ENCODE data around the gene ALDOB.

The ALDOB gene

DNA sequence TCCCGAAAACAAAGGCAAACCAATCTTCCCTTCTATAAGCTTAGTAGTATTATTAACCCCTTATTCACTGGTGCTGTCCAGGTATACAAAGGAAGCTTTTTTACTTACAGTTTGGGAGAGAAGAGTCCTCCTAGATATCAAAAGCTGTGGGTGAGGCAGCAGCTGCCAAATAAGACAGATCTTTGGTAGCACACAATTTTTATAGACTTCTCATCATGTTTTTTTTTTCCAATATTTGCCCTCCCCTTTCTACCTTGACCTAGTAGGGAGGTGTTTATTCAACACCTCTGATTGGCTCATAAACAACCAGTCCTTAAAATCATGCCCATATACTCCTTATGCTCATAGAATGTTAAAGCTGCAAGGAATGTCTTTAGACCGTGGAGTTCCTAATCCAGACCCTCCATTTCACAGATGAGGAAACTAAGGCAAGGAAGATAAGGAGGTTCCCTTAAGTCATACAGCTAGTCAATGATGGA, at the start of gene ALDOB:
TSS of gene ALDOB (minus strand) at position 174 of the 479 bp plus-strand sequence. CDS start 4,887 bp downstream, outside the sequence.
- no peak for DNase-seq

GRCh38 chr9:101484046-101484445, 48.5 kb upstream of the ALDOB start:
- DNase-seq: no peak

DNA sequence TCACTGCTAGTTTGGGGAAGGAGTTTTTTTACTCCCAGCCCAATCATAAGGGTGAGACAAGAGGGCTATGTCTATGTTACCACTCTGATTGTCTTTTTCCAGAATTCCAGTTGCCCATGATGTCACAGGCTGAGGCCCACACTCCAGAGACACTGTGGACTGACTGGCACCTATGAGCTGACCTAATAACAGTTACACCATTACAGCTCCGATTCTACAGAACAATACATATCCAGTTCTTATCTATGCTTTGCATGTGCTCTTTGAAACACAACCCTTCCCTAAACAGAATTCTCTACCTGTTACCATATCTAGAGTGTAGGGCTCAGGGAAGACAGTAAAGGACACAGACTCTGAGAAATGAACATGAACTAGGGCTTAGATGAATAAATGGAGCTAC, 45.7 kb upstream of the ALDOB start:
- no peak for DNase-seq

DNA sequence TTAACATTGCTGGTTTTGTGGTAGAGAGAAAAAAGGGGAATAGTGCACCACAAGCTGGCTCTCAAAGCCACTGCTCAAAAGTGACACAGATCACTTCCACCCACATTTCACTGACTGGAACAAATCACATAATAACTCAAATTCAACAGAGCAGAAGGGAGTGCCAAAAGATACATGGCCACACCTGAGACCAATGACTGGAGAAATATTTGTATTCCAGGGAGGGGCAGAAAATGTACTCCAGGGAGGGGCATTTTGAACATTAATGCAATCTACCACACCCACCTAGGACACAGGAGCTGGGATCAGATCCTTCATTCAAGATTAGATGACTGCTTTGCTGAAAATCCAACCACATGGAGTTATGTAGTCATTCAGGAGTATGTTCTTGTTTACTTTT, 44.8 kb upstream of the ALDOB start:
- DNase-seq: no peak

- DNase-seq: no peak
Measured at GRCh38 chr9:101479338-101480030, 43.9 kb upstream of the ALDOB start.

- no peak for DNase-seq
Measured at GRCh38 chr9:101478906-101479305, 43.3 kb upstream of the ALDOB start.

DNA sequence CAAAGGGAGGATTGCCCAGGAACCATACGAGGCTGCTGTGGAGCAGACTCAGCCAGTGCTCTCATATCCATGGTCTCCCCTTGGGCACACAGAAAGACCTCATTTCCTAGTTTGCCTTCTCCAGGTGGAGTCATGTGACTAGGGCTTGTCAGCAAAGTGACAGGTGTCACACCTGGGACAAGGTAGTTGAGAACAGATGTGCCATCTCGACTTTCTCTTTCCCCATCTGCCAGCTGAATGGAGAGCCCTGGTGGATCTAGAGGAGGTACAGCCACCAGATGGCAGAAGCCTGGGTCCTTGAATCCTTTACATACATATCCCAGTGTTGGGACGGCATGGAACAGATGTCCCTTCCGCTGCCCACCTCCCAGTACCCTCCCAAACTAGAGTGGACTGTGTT, 42.9 kb upstream of the ALDOB start:
- DNase-seq: no peak

- DNase-seq: no peak
Measured at GRCh38 chr9:101477736-101478135, 42.2 kb upstream of the ALDOB start.

GRCh38 chr9:101477214-101477613, 41.6 kb upstream of the ALDOB start:
- no peak for DNase-seq

- DNase-seq: no peak
Measured at GRCh38 chr9:101476576-101477208, 41.1 kb upstream of the ALDOB start.

- DNase-seq: no peak
Measured at GRCh38 chr9:101472891-101473290, 37.3 kb upstream of the ALDOB start.

DNA sequence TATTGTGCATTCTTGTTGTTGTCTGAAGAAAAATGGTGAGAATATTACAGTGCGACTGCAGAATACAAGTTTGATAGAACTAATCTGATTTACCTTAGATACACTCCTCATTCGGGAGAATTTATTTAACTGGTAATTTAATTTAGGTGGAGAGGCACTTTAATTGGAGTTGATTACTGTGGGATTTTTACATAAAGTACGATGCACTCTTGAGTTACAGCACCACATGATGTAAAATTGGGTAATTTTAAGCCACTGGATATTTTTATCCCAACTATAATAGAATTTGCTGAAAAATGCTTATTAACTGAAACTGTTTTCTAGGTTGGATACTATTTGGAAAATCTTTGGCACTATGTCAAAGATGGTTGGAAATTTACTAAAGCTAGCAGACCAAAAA, 35.4 kb upstream of the ALDOB start:
- DNase-seq: no peak

GRCh38 chr9:101470021-101470420, 34.4 kb upstream of the ALDOB start:
- no peak for DNase-seq

GRCh38 chr9:101469026-101469425, 33.5 kb upstream of the ALDOB start:
- no peak for DNase-seq

DNA sequence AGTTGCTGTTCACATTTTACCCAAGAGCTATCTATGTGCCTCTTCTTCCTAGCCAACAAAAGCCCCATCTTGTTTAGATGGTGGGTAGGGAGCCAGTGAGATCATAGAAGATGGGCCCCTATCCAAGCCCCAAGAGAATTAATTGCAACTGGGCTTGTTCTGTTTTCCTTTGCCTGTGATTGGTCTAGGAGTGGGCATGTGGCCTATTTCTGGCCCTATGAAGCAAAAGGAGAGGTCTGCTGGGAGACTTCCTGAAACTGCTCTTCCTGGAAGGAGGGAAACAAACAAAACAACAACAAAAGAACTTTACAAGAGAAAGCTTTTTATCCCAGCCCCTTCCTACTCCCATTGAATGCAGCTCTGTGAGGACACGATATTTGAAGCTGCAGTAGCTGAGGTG, 32.5 kb upstream of the ALDOB start:
- DNase-seq: no peak

DNA sequence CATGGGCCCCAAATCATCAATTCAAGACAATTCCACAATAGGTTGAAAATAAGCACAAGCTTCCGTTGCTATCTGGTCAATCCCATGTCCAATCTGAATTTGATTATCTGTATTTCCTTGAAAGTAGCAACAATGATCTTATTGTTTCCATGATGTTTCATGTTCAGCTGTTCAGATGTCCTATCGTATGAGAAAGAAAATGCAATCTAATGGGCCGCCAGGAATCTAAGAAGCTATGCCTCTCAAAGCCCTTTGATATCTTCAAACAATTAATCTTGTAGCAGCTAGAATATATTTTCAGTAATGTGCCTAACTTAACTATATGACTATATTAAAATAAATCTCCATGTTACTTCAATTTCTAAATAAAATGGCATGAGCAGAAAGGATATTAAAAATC, 32.1 kb upstream of the ALDOB start:
- no peak for DNase-seq

DNA sequence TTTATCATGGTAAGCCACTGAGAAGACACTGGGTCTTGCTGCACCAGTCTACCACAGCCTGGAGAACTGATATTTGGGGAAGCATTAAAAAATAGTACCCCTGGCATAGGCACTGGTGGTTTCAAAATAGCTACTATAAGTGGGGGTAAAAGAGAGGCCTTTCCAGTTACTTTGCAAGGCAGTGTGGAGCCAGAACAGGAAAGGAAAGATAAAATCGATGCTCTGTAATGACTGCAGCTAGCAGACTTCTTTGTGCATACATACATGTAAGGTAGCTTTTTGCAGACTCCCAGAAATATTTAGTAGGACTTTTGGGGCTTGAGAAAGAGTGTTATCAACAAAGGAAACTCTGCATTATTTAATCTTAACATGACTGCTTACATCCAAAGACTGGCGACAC, 31.3 kb upstream of the ALDOB start:
- no peak for DNase-seq

DNA sequence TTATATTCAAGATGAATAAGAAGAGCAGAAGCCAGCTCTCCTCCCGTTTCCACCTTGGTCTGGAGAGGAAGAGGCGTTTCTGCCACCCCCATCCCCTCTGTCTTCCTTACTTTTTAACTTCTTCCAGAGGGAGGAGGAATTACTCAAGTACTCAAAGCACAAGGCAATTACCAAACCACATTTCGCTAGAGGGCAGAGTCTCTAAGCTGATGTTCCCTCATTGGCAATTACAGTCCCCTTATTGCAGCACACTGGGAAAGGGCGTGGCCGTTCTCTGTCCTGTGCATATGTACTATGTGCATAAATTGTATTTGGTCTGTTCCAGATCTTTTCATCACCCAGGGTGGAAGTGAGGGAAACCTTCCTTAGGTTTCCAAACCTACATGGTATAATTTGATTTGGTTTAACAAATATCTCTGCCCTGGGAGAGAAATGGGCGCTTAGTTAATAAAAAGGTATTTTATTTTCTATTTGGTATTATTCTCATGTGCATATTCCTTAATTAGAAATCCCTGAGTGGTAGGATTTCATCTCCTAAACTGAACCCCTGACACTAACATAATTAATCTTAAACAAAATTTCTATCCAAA, 29.8 kb upstream of the ALDOB start:
- peak; percentile 44 for DNase-seq

DNA sequence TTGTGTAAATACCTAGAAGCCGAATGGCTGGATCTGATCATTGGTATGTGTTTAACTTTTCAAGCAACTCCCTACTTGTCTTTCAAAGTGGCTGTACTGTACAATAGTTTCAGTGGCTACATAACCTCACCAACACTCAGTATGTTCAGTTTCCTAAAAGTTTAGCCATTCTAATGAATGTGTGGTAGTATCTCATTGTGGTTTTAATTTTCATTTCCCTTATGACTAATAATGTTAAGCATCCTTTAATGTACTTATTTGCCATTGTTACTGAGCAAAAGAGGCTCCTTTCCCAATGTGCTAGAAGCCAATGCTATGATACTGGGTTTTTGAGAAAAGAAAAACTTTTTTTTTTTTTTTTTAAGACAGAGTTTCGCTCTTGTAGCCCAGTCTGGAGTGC, 27.8 kb upstream of the ALDOB start:
- DNase-seq: no peak

- DNase-seq: no peak
Measured at GRCh38 chr9:101462558-101462957, 27.0 kb upstream of the ALDOB start.

- DNase-seq: no peak
Measured at GRCh38 chr9:101460965-101461364, 25.4 kb upstream of the ALDOB start.

DNA sequence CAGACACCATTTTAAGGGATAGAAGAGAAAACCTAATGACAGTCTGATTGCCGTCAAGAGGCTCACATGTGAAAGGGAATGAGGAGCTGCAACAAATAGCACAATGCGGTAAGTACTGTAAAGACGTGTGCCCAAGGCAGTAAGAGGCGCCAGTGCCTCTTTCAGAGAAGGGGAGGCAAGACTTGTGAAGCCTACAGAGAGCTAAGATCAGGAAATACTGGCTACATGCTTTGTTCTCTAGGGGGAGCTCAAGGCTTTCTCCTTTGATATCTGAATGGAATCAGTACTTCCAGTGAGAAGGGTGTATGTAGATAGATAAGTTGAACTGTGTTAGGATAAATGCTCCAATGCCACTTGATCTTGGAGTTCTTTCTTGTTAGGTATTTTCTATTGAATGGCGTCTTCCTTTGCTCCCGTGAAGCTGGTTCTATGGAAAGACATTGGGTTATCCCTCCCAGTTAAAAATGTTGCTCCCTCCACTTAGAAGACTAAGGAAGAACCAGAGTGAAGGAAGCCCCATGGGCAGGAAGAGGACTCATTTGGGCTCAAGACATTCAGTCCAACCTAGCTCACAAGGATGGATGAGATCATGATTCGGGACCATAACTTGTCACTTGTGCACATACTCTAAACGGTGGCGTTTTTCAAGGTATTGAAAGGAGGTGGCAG, 23.5 kb upstream of the ALDOB start:
- DNase-seq: peak; percentile 74

DNA sequence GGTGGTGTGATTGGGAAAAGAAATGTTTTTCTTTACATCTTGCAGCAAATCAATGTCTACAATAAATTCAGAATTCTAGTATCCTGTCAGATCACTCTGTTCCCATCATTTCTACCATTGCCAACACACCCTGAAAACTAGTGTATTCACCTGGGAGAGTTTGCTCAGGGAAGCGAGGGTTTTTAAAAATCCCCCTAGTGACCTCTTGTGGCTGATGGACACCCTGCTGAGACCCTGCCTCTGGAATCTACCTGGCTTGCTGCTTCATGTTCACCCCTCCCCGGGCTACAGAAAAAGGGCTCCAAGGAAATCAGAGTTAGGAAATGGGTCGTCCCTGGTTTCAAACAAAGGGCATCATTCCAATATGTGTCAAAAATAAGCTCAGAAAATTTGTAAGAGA, 21.4 kb upstream of the ALDOB start:
- DNase-seq: no peak

All from NCI-H1436 (cell line).